ENCODE measurements around the gene SUPT7L.
"Not testable (repeated sequence)": the region's sequence is repeated elsewhere in the genome, so short reads cannot be mapped to it uniquely, and the experiment has no call there.

SUPT7L gene

GRCh38 chr2:27683390-27684071, 20.1 kb upstream of the SUPT7L start:
- DNase-seq = peak; percentile 97

- not testable (repeated sequence) for DNase-seq
These were observed 18.9 kb upstream of the SUPT7L start for GRCh38 chr2:27682334-27682771.

- no peak for DNase-seq
These were observed 18.4 kb upstream of the SUPT7L start for GRCh38 chr2:27681841-27682240.

GRCh38 chr2:27680571-27680970, 17.2 kb upstream of the SUPT7L start:
- DNase-seq = no peak

GRCh38 chr2:27672723-27673486, 9.5 kb upstream of the SUPT7L start:
- DNase-seq = no peak

- no peak for DNase-seq
These were observed 7.8 kb upstream of the SUPT7L start for GRCh38 chr2:27671235-27671634.

- peak; percentile 22 for DNase-seq
These were observed 4.0 kb upstream of the SUPT7L start for GRCh38 chr2:27667446-27667845.

GRCh38 chr2:27664622-27665363, 1.4 kb upstream of the SUPT7L start:
- no peak for DNase-seq

- DNase-seq = no peak
These were observed 750 bp upstream of the SUPT7L start for GRCh38 chr2:27664154-27664574.

- DNase-seq = no peak
These were observed 2.0 kb downstream of the SUPT7L start for GRCh38 chr2:27661371-27661770.

- no peak for DNase-seq
These were observed 8.1 kb downstream of the SUPT7L start for GRCh38 chr2:27655155-27655951.

- no peak for DNase-seq
These were observed 10.0 kb downstream of the SUPT7L start for GRCh38 chr2:27653397-27653796.

GRCh38 chr2:27652790-27653189, 10.6 kb downstream of the SUPT7L start:
- no peak for DNase-seq

- no peak for DNase-seq
These were observed 11.1 kb downstream of the SUPT7L start for GRCh38 chr2:27652341-27652740.

GRCh38 chr2:27651056-27651455, 12.4 kb downstream of the SUPT7L start:
- DNase-seq = no peak

- no peak for DNase-seq
These were observed 15.7 kb downstream of the SUPT7L start for GRCh38 chr2:27647737-27648136.

- no peak for DNase-seq
These were observed 16.1 kb downstream of the SUPT7L start for GRCh38 chr2:27647289-27647688.

- no peak for DNase-seq
These were observed 18.2 kb downstream of the SUPT7L start for GRCh38 chr2:27645197-27645596.

GRCh38 chr2:27640722-27641245, 22.6 kb downstream of the SUPT7L start:
- no peak for DNase-seq

GRCh38 chr2:27638709-27639108, 24.7 kb downstream of the SUPT7L start:
- no peak for DNase-seq

- no peak for DNase-seq
These were observed 25.3 kb downstream of the SUPT7L start for GRCh38 chr2:27638037-27638637.

- no peak for DNase-seq
These were observed 26.6 kb downstream of the SUPT7L start for GRCh38 chr2:27636766-27637165.
